Stimulated activated naive CD4-positive, alpha-beta T cell treated with Interleukin-2 at 50 U/mL for 16 hours (primary cell): ENCODE data around the gene SAMD11.
"Not testable (repeated sequence)": the region's sequence is repeated elsewhere in the genome, so short reads cannot be mapped to it uniquely, and the experiment has no call there.

Experiments
- DNase-seq: peaks from one replicate; lab custom pipeline; 2025; lab: John Stamatoyannopoulos, UW

SAMD11 gene

DNA sequence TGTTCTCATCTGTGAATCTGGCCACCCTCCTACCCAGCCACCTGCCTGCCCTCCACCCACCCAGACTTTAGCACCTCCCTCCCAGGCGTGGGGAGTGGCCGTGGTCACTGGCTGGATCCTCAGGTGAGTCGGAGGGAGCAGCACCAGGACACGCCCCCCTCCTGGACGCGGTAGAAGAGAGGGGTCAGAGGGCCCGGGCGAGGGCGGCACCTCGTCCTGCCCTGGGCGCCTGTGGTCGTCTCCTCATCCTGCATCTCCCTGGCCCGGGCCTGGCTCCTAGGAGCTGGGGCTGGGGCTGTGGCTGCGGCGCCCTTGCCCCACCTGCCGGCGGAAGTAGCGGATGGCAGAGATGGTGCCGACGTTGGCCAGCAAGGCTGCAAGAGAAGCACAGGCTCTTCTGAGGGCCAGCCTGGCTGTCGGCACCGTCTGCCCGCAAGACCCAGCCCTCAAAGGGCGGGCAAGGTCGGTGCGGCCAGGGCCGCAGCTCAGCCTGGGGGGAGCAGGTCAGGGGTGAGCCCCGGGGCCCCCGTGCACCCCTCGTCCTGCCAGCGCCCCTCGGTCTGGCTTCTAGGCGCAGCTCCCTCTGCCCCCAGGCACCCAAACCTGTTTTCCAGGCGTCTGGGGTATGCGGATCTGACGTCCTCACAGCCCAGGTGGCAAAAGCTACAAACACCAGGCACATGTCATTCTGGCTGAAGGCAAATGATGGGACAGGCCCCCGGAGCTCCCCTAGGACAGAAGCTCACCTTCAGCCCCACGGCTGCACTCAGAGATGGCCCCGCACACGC, 52.4 kb downstream of the SAMD11 start:
- peak; percentile 15 for DNase-seq

GRCh38 chr1:976791-977190, 53.1 kb downstream of the SAMD11 start:
- not testable (repeated sequence) for DNase-seq

DNA sequence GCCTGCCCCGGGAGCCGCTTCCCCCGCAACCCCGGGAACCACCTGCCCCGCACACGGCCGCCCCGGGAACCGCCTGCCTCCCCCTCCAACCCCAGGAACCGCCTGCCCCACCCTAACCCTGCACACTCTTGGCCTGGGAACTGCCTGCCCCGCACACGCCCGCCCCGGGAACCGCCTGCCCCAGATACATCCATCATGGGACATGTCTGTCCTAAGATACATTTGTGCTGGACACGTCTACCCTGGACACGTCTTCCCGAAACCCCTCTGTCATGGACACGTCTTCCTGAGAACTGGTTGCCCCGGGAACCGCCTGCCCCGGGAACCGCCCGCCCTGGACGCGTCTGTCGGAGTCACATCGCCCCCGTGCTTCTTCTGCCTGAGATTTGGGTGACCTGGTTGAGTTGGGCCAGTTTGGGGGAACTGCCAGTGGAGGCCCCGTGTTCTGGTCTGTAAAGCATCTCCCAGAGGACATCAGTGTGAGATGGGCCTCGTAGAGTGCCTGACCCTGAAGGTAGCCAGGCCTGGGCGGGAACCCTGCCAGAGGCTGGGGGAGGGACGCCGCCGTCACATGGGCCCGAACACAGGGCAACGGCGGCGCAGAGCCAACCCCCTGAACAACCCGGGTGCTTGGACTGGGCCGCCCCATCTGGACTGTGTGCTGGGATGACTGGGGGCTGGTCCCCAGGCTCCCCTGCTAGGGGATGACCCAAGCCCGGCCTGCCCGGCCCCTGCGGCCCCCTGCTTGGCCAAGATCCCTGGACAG, 54.5 kb downstream of the SAMD11 start:
- no peak for DNase-seq

- DNase-seq, result no peak
Observed at GRCh38 chr1:978835-979743, 55.4 kb downstream of the SAMD11 start.

DNA sequence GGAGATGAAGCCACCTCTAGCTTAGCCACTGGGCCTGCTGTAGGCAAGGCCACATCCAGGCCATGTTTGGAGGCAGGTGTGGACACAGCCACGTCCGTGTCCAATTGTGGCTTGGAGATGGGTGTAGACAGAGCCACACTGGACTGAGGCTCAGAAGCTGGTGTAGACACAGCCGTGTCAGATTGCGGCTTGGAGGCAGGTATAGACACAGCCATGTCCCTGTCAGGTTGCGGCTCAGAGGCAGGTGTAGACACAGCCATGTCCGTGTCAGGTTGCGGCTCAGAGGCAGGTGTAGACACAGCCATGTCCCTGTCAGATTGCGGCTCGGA, 56.0 kb downstream of the SAMD11 start:
- no peak for DNase-seq

- DNase-seq, result no peak
Observed at GRCh38 chr1:980137-980571, 56.4 kb downstream of the SAMD11 start.

DNA sequence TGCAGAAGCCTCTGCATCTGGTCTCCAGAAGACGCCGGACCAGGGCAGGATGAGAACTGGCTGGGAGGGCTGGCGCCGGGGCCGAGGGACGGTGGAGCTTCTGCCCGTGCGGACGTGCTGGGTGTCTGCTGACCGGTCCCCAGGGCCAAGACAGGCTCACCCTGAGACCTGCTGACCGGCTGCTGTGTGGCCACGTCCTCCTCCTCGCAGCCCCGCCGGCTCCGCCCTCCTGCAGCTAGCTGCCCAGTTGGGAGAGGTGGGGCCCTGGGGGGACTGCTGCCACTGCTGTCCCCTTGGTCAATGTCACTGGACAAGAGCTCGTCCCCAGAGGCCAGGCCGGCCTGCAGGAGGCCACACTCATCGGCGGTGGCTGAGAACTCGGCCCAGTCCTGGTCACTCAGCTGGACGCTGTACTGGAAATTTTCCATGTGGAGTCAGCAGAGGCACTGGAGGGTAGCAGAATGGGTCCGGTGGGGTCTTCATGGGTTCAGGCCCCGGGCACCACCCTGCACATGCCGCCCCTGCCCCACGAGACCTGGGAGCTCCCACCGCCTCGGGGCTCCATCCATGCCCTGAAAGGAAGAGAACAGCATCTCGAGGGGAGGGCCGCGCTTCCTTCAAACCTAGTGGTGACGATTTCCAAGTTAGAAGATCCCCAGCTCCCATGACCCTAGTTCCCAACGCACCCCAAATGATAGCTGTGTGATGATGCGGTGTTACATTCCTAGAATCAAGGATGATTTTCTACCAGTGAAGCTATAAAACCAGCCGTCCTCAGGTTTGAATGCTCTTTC, 57.1 kb downstream of the SAMD11 start:
- no peak for DNase-seq

GRCh38 chr1:981491-981954, 57.8 kb downstream of the SAMD11 start:
- DNase-seq, result no peak

DNA sequence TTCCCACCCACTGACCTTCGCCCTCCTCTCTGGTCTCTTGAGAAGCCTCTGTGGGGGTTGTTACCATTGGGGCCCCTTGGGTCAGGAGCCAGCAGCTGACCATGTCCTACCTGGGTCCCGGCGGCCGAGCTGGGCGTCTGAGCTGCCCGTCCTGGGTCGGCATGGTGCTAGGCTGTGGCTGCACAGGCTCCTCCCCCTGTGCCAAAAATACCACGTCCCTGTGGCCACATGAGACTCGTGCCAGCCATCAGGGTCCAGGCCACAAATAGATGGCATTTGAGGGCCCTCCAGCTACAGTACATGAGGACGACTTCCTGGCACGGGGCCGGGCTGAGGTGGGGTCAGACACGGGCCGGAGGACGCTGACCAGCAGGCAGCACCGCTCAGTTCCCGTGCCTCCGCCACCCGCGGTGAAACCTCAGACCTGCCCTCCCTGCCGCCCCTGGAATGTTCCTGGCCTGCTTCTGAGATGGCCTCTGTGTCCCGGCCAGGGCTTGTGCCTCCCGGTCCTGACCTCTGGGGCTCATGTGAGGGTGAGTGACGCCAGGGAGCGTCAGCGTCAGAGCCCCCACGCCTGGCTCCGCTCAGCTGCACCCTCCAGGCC, 58.3 kb downstream of the SAMD11 start, which contains the start of gene PERM1:
Gene PERM1, minus strand, starts transcription at position 139 of the 604 bp plus-strand sequence. CDS start 1,064 bp downstream, outside the sequence.
- no peak for DNase-seq

- no peak for DNase-seq
Observed at GRCh38 chr1:982765-983436, 59.2 kb downstream of the SAMD11 start.

GRCh38 chr1:983798-984475, 60.2 kb downstream of the SAMD11 start:
- peak; percentile 46 for DNase-seq

- DNase-seq, result no peak
Observed at GRCh38 chr1:984476-984814, 60.7 kb downstream of the SAMD11 start.

GRCh38 chr1:985126-985525, 61.4 kb downstream of the SAMD11 start:
- no peak for DNase-seq

DNA sequence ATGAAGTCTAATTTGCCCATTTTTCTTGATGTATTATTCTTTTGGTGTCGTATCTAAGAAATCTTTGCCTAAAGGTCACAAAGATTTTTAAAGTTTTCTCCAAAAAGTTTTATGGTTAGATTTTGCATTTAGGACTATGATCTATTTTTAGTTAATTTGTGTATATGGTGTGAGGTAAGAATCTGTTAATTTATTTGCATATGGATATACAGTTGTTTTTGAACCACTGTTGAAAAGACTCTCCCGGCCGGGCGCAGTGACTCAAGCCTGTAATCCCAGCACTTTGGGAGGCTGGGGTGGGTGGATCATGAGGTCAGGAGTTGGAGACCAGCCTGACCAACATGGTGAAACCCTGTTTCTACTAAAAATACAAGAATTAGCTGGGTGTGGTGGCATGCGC, 64.3 kb downstream of the SAMD11 start:
- not testable (repeated sequence) for DNase-seq

GRCh38 chr1:991275-991674, 67.6 kb downstream of the SAMD11 start:
- DNase-seq, result not testable (repeated sequence)

DNA sequence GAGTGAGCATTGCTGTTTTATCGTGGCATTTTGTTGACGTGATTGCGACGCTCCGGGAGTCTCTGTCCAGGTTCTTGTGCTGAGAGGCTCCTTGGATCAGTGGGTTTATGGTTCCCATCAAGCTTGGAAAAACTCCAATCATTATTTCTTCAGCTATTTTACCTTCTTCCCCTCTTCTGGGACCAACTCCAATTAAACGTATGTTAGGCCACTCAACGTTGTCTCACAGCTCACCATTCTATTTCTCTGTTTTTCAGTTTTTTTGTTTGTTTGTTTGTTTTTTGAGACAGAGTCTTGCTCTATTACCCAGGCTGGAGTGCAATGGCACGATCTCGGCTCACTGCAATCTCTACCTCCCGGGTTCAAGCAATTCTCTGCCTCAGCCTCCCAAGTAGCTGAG, 68.2 kb downstream of the SAMD11 start:
- no peak for DNase-seq

DNA sequence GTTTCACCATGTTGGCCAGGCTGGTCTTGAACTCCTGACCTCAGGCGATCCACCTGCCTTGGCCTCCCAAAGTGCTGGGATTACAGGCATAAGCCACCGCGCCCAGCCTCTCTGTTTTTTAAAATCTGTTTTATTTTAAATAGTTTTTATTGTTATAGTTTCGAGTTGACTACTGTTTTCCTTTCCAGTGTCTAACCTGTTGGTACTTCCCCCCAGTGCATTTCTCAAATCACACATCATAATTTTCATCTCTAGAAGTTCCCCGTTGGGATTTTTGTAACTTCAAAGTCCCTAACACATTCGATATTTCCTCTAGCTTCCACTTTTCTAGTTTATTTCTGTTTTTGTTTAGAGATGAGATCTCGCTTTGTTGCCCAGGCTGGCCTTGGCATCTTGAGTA, 68.6 kb downstream of the SAMD11 start:
- no peak for DNase-seq

GRCh38 chr1:993379-993995, 69.8 kb downstream of the SAMD11 start:
- DNase-seq, result no peak
